Hematopoietic multipotent progenitor cell treated with erythropoietin and hydrocortisone succinate and interleukin-3 and kit ligand, for 8 days (in vitro differentiated cells): ENCODE data around the gene FXYD6.
"Not testable (repeated sequence)": the region's sequence is repeated elsewhere in the genome, so short reads cannot be mapped to it uniquely, and the experiment has no call there.

ENCODE experiments used
- DNase-seq: peaks from one replicate; pipeline ENCODE4 v3.0.0-alpha.2; 2015

The FXYD6 gene

GRCh38 chr11:117868088-117868487 lies 8.4 kb downstream of the FXYD6 start:
- no peak for DNase-seq

GRCh38 chr11:117866526-117866925 lies 9.9 kb downstream of the FXYD6 start:
- no peak for DNase-seq

GRCh38 chr11:117865546-117865945 lies 10.9 kb downstream of the FXYD6 start:
- not testable (repeated sequence) for DNase-seq

- no peak for DNase-seq
These were observed 13.1 kb downstream of the FXYD6 start for GRCh38 chr11:117863383-117863782.

GRCh38 chr11:117862753-117863152 lies 13.7 kb downstream of the FXYD6 start:
- no peak for DNase-seq

- no peak for DNase-seq
These were observed 14.3 kb downstream of the FXYD6 start for GRCh38 chr11:117862019-117862725.

GRCh38 chr11:117861151-117862018 lies 15.1 kb downstream of the FXYD6 start:
- DNase-seq = no peak

- DNase-seq = no peak
These were observed 16.3 kb downstream of the FXYD6 start for GRCh38 chr11:117860139-117860538.

GRCh38 chr11:117859488-117860112 lies 16.9 kb downstream of the FXYD6 start:
- DNase-seq = no peak

GRCh38 chr11:117859061-117859460 lies 17.4 kb downstream of the FXYD6 start:
- DNase-seq = no peak

GRCh38 chr11:117857734-117858414 lies 18.6 kb downstream of the FXYD6 start:
- DNase-seq = no peak

GRCh38 chr11:117855912-117856651 lies 20.4 kb downstream of the FXYD6 start:
- no peak for DNase-seq

- DNase-seq = no peak
These were observed 21.1 kb downstream of the FXYD6 start for GRCh38 chr11:117855186-117855845.

GRCh38 chr11:117852309-117852708 lies 24.1 kb downstream of the FXYD6 start:
- DNase-seq = no peak

GRCh38 chr11:117851852-117852251 lies 24.6 kb downstream of the FXYD6 start:
- DNase-seq = no peak

GRCh38 chr11:117851106-117851505 lies 25.4 kb downstream of the FXYD6 start:
- DNase-seq = no peak

- no peak for DNase-seq
These were observed 26.6 kb downstream of the FXYD6 start for GRCh38 chr11:117849781-117850414.

GRCh38 chr11:117843666-117844484 lies 32.6 kb downstream of the FXYD6 start:
- peak; percentile 53 for DNase-seq

GRCh38 chr11:117842131-117842941 lies 34.1 kb downstream of the FXYD6 start:
- no peak for DNase-seq
